Esophagus squamous epithelium (tissue), 5 donors: ENCODE measurements around the gene CHIT1. TPM values are rescaled to one million over a fixed set of nuclear protein-coding genes. Genes with fewer than 3 reads are reported as not detected.
"Not testable (repeated sequence)": the region's sequence is repeated elsewhere in the genome, so short reads cannot be mapped to it uniquely, and the experiment has no call there.

ENCODE experiments used
- DNase-seq: peaks from one replicate; lab custom pipeline; 2025; lab: John Stamatoyannopoulos, UW
- H3K27ac ChIP-seq, 4 donors: fragments of 200-600 bp; sonication (generic); one replicate each; pipeline ENCODE4 v1.5.1; 2016 to 2019; ENCODE audit warnings: mild to moderate bottlenecking in 1 of 4
- H3K27me3 ChIP-seq, 4 donors: fragments of 200-600 bp; sonication (generic); 1 replicate in 3 of 4; 2 replicates in 1 of 4; pipeline versions ENCODE4 v1.5.1 to v1.6.0; 2017 to 2021; ENCODE audit warnings: antibody characterized with exemption in 1 of 4
- H3K36me3 ChIP-seq, 3 donors: fragments of 200-600 bp; sonication (generic); one replicate each; pipeline ENCODE4 v1.5.1; 2016 to 2019
- H3K4me1 ChIP-seq, 3 donors: fragments of 200-600 bp; sonication (generic); one replicate each; pipeline ENCODE4 v1.5.1; 2017 to 2019
- H3K4me3 ChIP-seq, 4 donors: fragments of 200-600 bp; sonication (generic); 1 replicate in 3 of 4; 2 replicates in 1 of 4; pipeline ENCODE4 v1.5.1; 2016 to 2019; ENCODE audit warnings: mild to moderate bottlenecking in 2 of 4, moderate library complexity in 1 of 4
- H3K9me3 ChIP-seq, 3 donors: fragments of 200-600 bp; sonication (generic); one replicate each; pipeline ENCODE4 v1.5.1; 2016 to 2019
- POLR2A ChIP-seq, 4 donors: fragments of 450-650 bp; IDR thresholded peaks; one replicate each; pipeline ENCODE4 v1.6.1; 2017; ENCODE audit warnings: antibody characterized with exemption in 4 of 4, mild to moderate bottlenecking in 4 of 4, moderate library complexity in 3 of 4
- WGBS, 2 donors: methylation state at CpG; one replicate each; pipeline ENCODE4 v1.1.5; 2018; 5-methylcytosine and 5-hydroxymethylcytosine counted together
- intact Hi-C: fragments of 100-400 bp; cut with DNase I; formaldehyde crosslinking; loops from one replicate; pipeline ENCODE4 v1.15.0; 2022
- total RNA-seq, 4 donors: library from RNA; depleted of rRNA; stranded (reverse); fragments of >200 nt; gene quantifications; one replicate each; pipeline ENCODE4 v1.1.0, GENCODE V29; 2016
- TF ChIP-seq, protein P1 (sequence below), 6 experiments: fragments of 450-650 bp in 4 of 6; fragments of 200-600 bp in 2 of 6; sonication (generic) in 2 of 6; IDR thresholded peaks; one replicate each; pipeline ENCODE4 v1.5.1; 2016 to 2019; ENCODE audit warnings: antibody characterized with exemption in 6 of 6, mild to moderate bottlenecking in 4 of 6, moderate library complexity in 4 of 6
- donor health status: DM: yes; HTN: yes; CAD: no.

The CHIT1 gene
- total RNA-seq, 4 donors from 2014 or later: 1.00 TPM; not detected in 3

DNA sequence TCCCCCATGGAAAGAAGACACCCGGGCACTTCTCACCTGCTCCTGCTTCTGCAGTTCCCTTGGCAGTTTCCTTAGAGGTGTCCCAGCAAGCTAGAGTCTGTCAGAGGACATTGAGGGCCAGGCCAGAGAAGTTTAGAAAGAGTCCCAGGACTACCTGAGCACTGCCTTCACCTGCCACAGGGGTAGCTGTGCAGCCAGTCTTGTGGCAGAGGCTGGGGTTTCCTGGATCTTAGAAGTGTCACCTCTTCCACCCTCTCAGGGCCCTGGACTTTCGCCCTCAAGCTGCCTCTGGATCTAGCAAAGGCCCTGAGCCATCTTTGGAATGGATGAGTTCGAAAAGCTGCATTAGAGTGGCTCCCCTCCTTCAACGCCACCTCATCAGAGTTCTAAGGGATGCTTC is 41.0 kb upstream of the CHIT1 start:
- Histone ChIP-seq H3K36me3 (no peaks in the 10 kb centered on the region), H3K27me3 (no peaks in the 10 kb centered on the region), H3K9me3 (no peaks in the 10 kb centered on the region), H3K4me3 (no peak overlapping the region), H3K4me1 (peaks cover 24 to 66% (median 35%) of the 10 kb centered on the region in 3 donors), H3K27ac (no peak overlapping the region)
- no peak for TF ChIP-seq POLR2A (IDR thresholded peaks at IDR 0.05)
- TF ChIP-seq, protein P1, sequence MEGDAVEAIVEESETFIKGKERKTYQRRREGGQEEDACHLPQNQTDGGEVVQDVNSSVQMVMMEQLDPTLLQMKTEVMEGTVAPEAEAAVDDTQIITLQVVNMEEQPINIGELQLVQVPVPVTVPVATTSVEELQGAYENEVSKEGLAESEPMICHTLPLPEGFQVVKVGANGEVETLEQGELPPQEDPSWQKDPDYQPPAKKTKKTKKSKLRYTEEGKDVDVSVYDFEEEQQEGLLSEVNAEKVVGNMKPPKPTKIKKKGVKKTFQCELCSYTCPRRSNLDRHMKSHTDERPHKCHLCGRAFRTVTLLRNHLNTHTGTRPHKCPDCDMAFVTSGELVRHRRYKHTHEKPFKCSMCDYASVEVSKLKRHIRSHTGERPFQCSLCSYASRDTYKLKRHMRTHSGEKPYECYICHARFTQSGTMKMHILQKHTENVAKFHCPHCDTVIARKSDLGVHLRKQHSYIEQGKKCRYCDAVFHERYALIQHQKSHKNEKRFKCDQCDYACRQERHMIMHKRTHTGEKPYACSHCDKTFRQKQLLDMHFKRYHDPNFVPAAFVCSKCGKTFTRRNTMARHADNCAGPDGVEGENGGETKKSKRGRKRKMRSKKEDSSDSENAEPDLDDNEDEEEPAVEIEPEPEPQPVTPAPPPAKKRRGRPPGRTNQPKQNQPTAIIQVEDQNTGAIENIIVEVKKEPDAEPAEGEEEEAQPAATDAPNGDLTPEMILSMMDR (IDR thresholded peaks at IDR 0.05): no peak
- no peak for DNase-seq
- intact Hi-C loops: loop anchor here (5.0 kb wide), 1 partner anchor 37 kb away; the partner anchor contains the start of gene BTG2
- 60 to 80% methylated on average over 1 of the region's 4 CpGs for WGBS, 2 donors

DNA sequence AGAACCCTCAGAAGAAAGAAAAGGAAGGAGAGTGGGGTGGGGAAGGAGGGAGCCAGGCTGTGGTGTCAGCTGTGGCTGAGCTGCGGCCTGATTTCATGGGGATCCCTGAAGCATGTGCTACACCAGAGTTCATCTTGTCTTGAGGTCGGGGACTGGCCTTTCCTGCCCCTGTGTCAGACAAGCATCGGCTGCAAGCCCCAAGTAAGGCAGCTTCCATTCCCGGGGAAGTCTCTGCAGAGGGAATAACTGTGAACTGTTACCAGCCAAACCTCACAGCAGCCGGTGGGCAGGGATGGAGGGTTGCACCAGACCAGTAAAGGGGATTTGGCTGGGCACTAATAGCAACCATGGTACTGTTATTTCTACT is 40.2 kb upstream of the CHIT1 start:
- Histone ChIP-seq H3K36me3 (no peaks in the 10 kb centered on the region), H3K9me3 (no peaks in the 10 kb centered on the region), H3K4me3 (no peak overlapping the region), H3K4me1 (peaks cover 20 to 57% (median 27%) of the 10 kb centered on the region in 3 donors), H3K27me3 (no peaks in the 10 kb centered on the region), H3K27ac (no peak overlapping the region)
- intact Hi-C loops: loop anchor here (5.0 to 10.0 kb wide), 2 partner anchors 38 to 225 kb away; partner anchors contain the start of gene BTG2
- WGBS, 2 donors: 62 to 68% methylated on average over 2 to 5 of the region's 5 CpGs
- DNase-seq: no peak
- no peak for TF ChIP-seq POLR2A (IDR thresholded peaks at IDR 0.05)
- TF ChIP-seq, protein P1 (IDR thresholded peaks at IDR 0.05): no peak

DNA sequence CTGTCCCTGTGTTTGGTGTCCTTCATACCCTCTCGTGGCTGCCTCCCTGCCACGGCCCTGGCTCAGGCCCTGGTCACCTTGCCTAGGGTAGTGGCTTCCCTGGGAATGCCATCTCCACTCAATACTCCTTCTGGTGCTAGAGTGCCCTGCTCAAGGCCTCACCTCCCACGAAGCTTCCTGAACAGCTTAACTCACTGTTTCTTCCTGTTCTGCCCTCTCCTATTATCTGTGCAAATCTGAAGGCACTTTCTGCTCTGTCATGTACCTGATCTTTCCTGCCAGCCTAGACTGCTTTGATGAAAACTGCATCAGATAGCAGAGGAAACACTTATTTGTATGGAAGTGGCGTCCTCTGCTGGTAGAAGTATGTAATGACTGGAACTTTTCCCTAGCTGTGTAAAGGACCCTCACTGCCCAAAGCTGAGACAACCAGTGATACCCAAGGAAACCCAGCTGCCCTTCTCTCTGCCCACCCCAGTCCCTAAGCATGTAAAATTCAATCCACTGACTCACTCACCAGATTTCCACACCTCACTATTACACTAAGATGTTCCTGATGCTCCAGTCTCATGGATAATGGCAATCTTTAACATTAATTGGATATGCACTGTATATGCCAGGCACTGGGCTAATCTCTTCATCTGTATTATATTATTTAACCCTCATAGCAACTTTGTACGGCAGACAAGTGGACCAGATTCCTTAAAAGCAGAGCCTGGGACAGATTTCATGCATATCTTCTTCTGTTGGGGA is 39.6 kb upstream of the CHIT1 start:
- TF ChIP-seq POLR2A (IDR thresholded peaks at IDR 0.05): no peak
- TF ChIP-seq, protein P1 (IDR thresholded peaks at IDR 0.05): peak; percentile 89 to 96 (median 91)
- WGBS, 2 donors: 9 to 30% methylated on average over 4 to 5 of the region's 5 CpGs
- intact Hi-C loops: loop anchor here (10.0 kb wide), 1 partner anchor 224 kb away; no protein-coding TSS in a partner anchor
- Histone ChIP-seq H3K4me1 (peaks cover 15 to 52% (median 21%) of the 10 kb centered on the region in 3 donors), H3K36me3 (no peaks in the 10 kb centered on the region), H3K27me3 (no peaks in the 10 kb centered on the region), H3K9me3 (no peaks in the 10 kb centered on the region), H3K27ac (peak overlapping the region in 3 of 4 donors; percentile 4 to 64 (median 33)), H3K4me3 (no peak overlapping the region)
- no peak for DNase-seq

DNA sequence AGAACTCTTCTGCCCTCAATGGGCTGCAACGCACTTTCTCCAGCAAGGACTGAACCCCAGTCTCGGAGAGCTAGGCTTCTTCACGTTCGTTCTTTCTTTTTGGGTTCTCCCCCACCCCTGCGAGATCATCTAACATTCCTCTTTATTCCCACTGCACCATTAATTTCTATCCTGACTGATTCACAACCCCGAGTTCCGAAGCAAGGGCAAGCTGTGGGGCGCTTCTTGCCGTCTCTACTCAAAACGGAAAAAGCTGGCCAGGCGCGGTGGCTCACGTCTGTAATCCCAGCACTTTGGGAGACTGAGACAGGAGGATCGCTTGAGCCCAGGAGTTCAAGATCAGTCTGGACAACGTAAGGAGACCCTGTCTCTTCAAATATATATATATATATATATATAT is 38.4 kb upstream of the CHIT1 start:
- H3K36me3 ChIP-seq: no peaks in the 10 kb centered on the region
- peak overlapping the region; percentile 32 to 75 (median 57) for H3K4me3 ChIP-seq
- peak overlapping the region; percentile 68 to 88 (median 82) for H3K27ac ChIP-seq
- no peak for DNase-seq
- H3K4me1 ChIP-seq: peaks cover 4 to 40% (median 10%) of the 10 kb centered on the region in 3 donors
- TF ChIP-seq, protein P1 (IDR thresholded peaks at IDR 0.05): no peak
- TF ChIP-seq POLR2A (IDR thresholded peaks at IDR 0.05): no peak
- H3K9me3 ChIP-seq: no peaks in the 10 kb centered on the region
- no peaks in the 10 kb centered on the region for H3K27me3 ChIP-seq
- WGBS, 2 donors: 64 to 68% methylated on average over 10 to 15 of the region's 15 CpGs
- intact Hi-C loops: loop anchor here (10.0 kb wide), 1 partner anchor 223 kb away; no protein-coding TSS in a partner anchor

DNA sequence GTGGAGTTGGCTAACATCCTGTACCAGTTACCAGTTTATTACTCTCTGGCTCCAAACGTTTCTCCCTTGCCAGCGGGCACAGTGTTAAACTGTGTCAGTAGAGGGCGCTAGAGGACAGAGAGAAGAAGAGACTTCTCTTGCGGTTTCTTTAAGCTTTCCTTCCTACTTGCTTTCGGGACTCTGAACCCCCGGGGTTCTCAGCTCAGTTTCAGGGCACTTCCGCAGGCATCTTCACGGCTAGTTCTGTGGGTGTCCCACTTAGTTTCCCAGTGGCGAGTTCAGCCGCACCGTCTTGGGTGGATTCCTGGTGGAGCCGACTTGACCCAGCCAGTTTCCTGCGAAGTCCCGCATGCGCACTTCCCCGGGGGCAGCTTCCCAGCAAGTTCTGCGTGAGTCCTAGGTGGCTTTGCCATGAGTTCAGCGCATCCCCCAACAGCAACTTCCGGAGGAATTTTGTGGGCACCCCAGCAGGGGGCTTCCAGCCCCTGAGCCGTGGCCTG is 37.9 kb upstream of the CHIT1 start:
- Histone ChIP-seq H3K27me3 (no peaks in the 10 kb centered on the region), H3K4me1 (peaks cover 0 to 35% (median 6%) of the 10 kb centered on the region in 3 donors), H3K27ac (peak overlapping the region; percentile 68 to 88 (median 82)), H3K9me3 (no peaks in the 10 kb centered on the region), H3K4me3 (peak overlapping the region; percentile 32 to 75 (median 57)), H3K36me3 (no peaks in the 10 kb centered on the region)
- TF ChIP-seq, protein P1 (IDR thresholded peaks at IDR 0.05): peak; percentile 69 to 95 (median 93)
- TF ChIP-seq POLR2A (IDR thresholded peaks at IDR 0.05): no peak
- WGBS, 2 donors: 0 to 1% methylated on average over 12 to 20 of the region's 20 CpGs
- no peak for DNase-seq
- intact Hi-C loops: loop anchor here (10.0 kb wide), 1 partner anchor 223 kb away; no protein-coding TSS in a partner anchor

DNA sequence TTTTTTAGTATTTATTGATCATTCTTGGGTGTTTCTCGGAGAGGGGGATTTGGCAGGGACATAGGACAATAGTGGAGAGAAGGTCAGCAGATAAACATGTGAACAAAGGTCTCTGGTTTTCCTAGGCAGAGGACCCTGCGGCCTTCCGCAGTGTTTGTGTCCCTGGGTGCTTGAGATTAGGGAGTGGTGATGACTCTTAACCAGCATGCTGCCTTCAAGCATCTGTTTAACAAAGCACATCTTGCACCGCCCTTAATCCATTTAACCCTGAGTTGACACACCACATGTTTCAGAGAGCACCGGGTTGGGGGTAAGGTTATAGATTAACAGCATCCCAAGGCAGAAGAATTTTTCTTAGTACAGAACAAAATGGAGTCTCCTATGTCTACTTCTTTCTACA is 36.7 kb upstream of the CHIT1 start:
- not testable (repeated sequence) for H3K27ac ChIP-seq, H3K4me3 ChIP-seq, H3K9me3 ChIP-seq, H3K36me3 ChIP-seq, DNase-seq, H3K27me3 ChIP-seq
- peaks cover 0 to 22% (median 6%) of the 10 kb centered on the region in 3 donors for H3K4me1 ChIP-seq
- intact Hi-C loops: loop anchor here (10.0 kb wide), 1 partner anchor 221 kb away; no protein-coding TSS in a partner anchor
- WGBS, 2 donors: 40 to 43% methylated on average over 2 of the region's 5 CpGs
